ENCODE results near the gene LMO2.
"Not testable (repeated sequence)": the region's sequence is repeated elsewhere in the genome, so short reads cannot be mapped to it uniquely, and the experiment has no call there.

LMO2 gene

GRCh38 chr11:33861941-33862589 is 29.8 kb downstream of the LMO2 start:
- peaks cover 83% of the 10 kb centered on the region for H3K27me3 Mint-ChIP-seq
- H3K4me3 Mint-ChIP-seq: no peak overlapping the region
- H3K27ac Mint-ChIP-seq: no peak overlapping the region
- DNase-seq (no peak), ATAC-seq (no peak)
- no peaks in the 10 kb centered on the region for H3K4me1 Mint-ChIP-seq
- H3K9me3 Mint-ChIP-seq: no peaks in the 10 kb centered on the region

GRCh38 chr11:33861386-33861785 is 30.5 kb downstream of the LMO2 start:
- Mint-ChIP-seq H3K4me1 (no peaks in the 10 kb centered on the region), H3K27ac (no peak overlapping the region), H3K27me3 (peaks cover 82% of the 10 kb centered on the region), H3K4me3 (no peak overlapping the region), H3K9me3 (no peaks in the 10 kb centered on the region)
- ATAC-seq (no peak), DNase-seq (no peak)

- Mint-ChIP-seq H3K4me1 (no peaks in the 10 kb centered on the region), H3K27me3 (peaks cover 80% of the 10 kb centered on the region)
These were observed 30.9 kb downstream of the LMO2 start for GRCh38 chr11:33860926-33861325.

GRCh38 chr11:33859306-33859705 is 32.6 kb downstream of the LMO2 start:
- Mint-ChIP-seq H3K27me3 (peaks cover 80% of the 10 kb centered on the region), H3K4me3 (no peak overlapping the region), H3K9me3 (no peaks in the 10 kb centered on the region), H3K4me1 (no peaks in the 10 kb centered on the region), H3K27ac (no peak overlapping the region)
- ATAC-seq: no peak
- no peak for DNase-seq

More at GRCh38 chr11:33860926-33861325, 30.9 kb downstream of the LMO2 start:
- no peak for DNase-seq
- no peak for ATAC-seq
- H3K9me3 Mint-ChIP-seq: no peaks in the 10 kb centered on the region
- H3K27ac Mint-ChIP-seq: no peak overlapping the region
- H3K4me3 Mint-ChIP-seq: no peak overlapping the region

GRCh38 chr11:33857933-33858371 is 33.9 kb downstream of the LMO2 start:
- DNase-seq (peak; percentile 64 to 72), ATAC-seq (peak; percentile 84)
- no peak overlapping the region for H3K4me3 Mint-ChIP-seq
- H3K9me3 Mint-ChIP-seq: no peaks in the 10 kb centered on the region
- no peaks in the 10 kb centered on the region for H3K4me1 Mint-ChIP-seq
- peaks cover 76% of the 10 kb centered on the region for H3K27me3 Mint-ChIP-seq
- H3K27ac Mint-ChIP-seq: no peak overlapping the region

- Mint-ChIP-seq H3K27ac (no peak overlapping the region), H3K4me3 (no peak overlapping the region), H3K27me3 (peaks cover 67% of the 10 kb centered on the region), H3K9me3 (no peaks in the 10 kb centered on the region), H3K4me1 (no peaks in the 10 kb centered on the region)
- ATAC-seq (no peak), DNase-seq (no peak)
These were observed 36.4 kb downstream of the LMO2 start for GRCh38 chr11:33855500-33855899.

- Mint-ChIP-seq H3K4me1 (no peaks in the 10 kb centered on the region), H3K9me3 (no peaks in the 10 kb centered on the region), H3K27ac (no peak overlapping the region), H3K4me3 (no peak overlapping the region), H3K27me3 (peaks cover 60% of the 10 kb centered on the region)
- DNase-seq: no peak
- no peak for ATAC-seq
These were observed 43.0 kb downstream of the LMO2 start for GRCh38 chr11:33848717-33849390.

- Mint-ChIP-seq H3K27me3 (peaks cover 54% of the 10 kb centered on the region), H3K27ac (no peak overlapping the region), H3K9me3 (no peaks in the 10 kb centered on the region), H3K4me1 (no peaks in the 10 kb centered on the region), H3K4me3 (no peak overlapping the region)
- ATAC-seq (no peak), DNase-seq (no peak)
These were observed 44.6 kb downstream of the LMO2 start for GRCh38 chr11:33847251-33847650.

GRCh38 chr11:33844236-33844635 is 47.6 kb downstream of the LMO2 start:
- ATAC-seq (no peak), DNase-seq (no peak)
- H3K27ac Mint-ChIP-seq: no peak overlapping the region
- H3K9me3 Mint-ChIP-seq: no peaks in the 10 kb centered on the region
- H3K27me3 Mint-ChIP-seq: peaks cover 65% of the 10 kb centered on the region
- no peaks in the 10 kb centered on the region for H3K4me1 Mint-ChIP-seq
- no peak overlapping the region for H3K4me3 Mint-ChIP-seq

- Mint-ChIP-seq H3K27ac (no peak overlapping the region), H3K27me3 (peaks cover 61% of the 10 kb centered on the region), H3K9me3 (no peaks in the 10 kb centered on the region), H3K4me1 (no peaks in the 10 kb centered on the region), H3K4me3 (no peak overlapping the region)
- no peak for ATAC-seq
- no peak for DNase-seq
These were observed 48.9 kb downstream of the LMO2 start for GRCh38 chr11:33843018-33843417.

- DNase-seq: no peak
- Mint-ChIP-seq H3K4me1 (no peaks in the 10 kb centered on the region), H3K9me3 (no peaks in the 10 kb centered on the region), H3K4me3 (no peak overlapping the region), H3K27ac (no peak overlapping the region), H3K27me3 (peaks cover 54% of the 10 kb centered on the region)
- ATAC-seq: no peak
These were observed 49.5 kb downstream of the LMO2 start for GRCh38 chr11:33842236-33842915.

GRCh38 chr11:33838234-33838633 is 53.6 kb downstream of the LMO2 start:
- DNase-seq, H3K4me3 Mint-ChIP-seq, H3K4me1 Mint-ChIP-seq, H3K27ac Mint-ChIP-seq, H3K9me3 Mint-ChIP-seq, ATAC-seq: not testable (repeated sequence)
- H3K27me3 Mint-ChIP-seq: peaks cover 41% of the 10 kb centered on the region

GRCh38 chr11:33837334-33837733 is 54.5 kb downstream of the LMO2 start:
- not testable (repeated sequence) for H3K4me1 Mint-ChIP-seq, H3K27ac Mint-ChIP-seq, ATAC-seq, H3K9me3 Mint-ChIP-seq, DNase-seq, H3K4me3 Mint-ChIP-seq
- H3K27me3 Mint-ChIP-seq: peaks cover 39% of the 10 kb centered on the region

GRCh38 chr11:33835143-33835878 is 56.6 kb downstream of the LMO2 start:
- Mint-ChIP-seq H3K4me3 (no peak overlapping the region), H3K27me3 (peaks cover 33% of the 10 kb centered on the region), H3K4me1 (no peaks in the 10 kb centered on the region), H3K27ac (no peak overlapping the region), H3K9me3 (no peaks in the 10 kb centered on the region)
- ATAC-seq (no peak), DNase-seq (no peak)

GRCh38 chr11:33832676-33833075 is 59.2 kb downstream of the LMO2 start:
- no peak overlapping the region for H3K27ac Mint-ChIP-seq
- H3K27me3 Mint-ChIP-seq: peaks cover 40% of the 10 kb centered on the region
- DNase-seq (no peak), ATAC-seq (no peak)
- no peak overlapping the region for H3K4me3 Mint-ChIP-seq
- no peaks in the 10 kb centered on the region for H3K9me3 Mint-ChIP-seq
- H3K4me1 Mint-ChIP-seq: peaks cover 12% of the 10 kb centered on the region
